HL-60 (cell line): ENCODE measurements around the gene UGT1A4.

Experiments used
- DNase-seq, 2 experiments: peaks; one replicate each; pipeline ENCODE4 v3.0.0-alpha.2; 2010 to 2020; ENCODE audit warnings: low read depth in 1 of 2, low spot score in 1 of 2
- H3K27ac ChIP-seq: fragments of 250-450 bp; sonication (Bioruptor Pico); replicated peaks from 2 replicates; pipeline ENCODE4 v1.5.1; 2020; ENCODE audit warnings: mild to moderate bottlenecking, moderate library complexity
- H3K27me3 ChIP-seq: fragments of 250-450 bp; sonication (Bioruptor Pico); 2 replicates; pipeline ENCODE4 v1.5.1; 2021; ENCODE audit warnings: mild to moderate bottlenecking, moderate library complexity; ENCODE audit not compliant: insufficient read depth, poor library complexity, severe bottlenecking
- H3K4me3 ChIP-seq: replicated peaks from 2 replicates; pipeline ENCODE4 v1.5.1; 2011; ENCODE audit warnings: mild to moderate bottlenecking, control low read depth, low read length; ENCODE audit not compliant: insufficient read depth
- CTCF ChIP-seq: IDR thresholded peaks from one replicate; pipeline ENCODE4 v1.5.1; 2011; ENCODE audit warnings: low read length, control low read depth, inconsistent platforms; ENCODE audit not compliant: insufficient read depth
- GABPA ChIP-seq: IDR thresholded peaks from 2 replicates; pipeline ENCODE4 v1.6.1; 2012; ENCODE audit warnings: low read depth
- POLR2AphosphoS5 ChIP-seq: IDR thresholded peaks from 2 replicates; pipeline ENCODE4 v1.6.1; 2012; ENCODE audit warnings: low read depth
- REST ChIP-seq: IDR thresholded peaks from 2 replicates; pipeline ENCODE4 v1.6.1; 2012; ENCODE audit warnings: low read depth; ENCODE audit not compliant: insufficient replicate concordance
- SPI1 ChIP-seq: IDR thresholded peaks from 2 replicates; pipeline ENCODE4 v1.6.1; 2012; ENCODE audit warnings: low read depth, mild to moderate bottlenecking, borderline replicate concordance

Gene UGT1A4

GRCh38 chr2:233673896-233674295 lies 44.6 kb upstream of the UGT1A4 start:
- Histone ChIP-seq H3K27ac (no peak overlapping the region), H3K4me3 (no peak overlapping the region), H3K27me3 (no peaks in the 10 kb centered on the region)
- DNase-seq: no peak
- TF ChIP-seq SPI1 (no peak), CTCF (no peak), POLR2AphosphoS5 (no peak), REST (no peak), GABPA (no peak)

GRCh38 chr2:233674314-233674713 lies 44.2 kb upstream of the UGT1A4 start:
- Histone ChIP-seq H3K4me3 (no peak overlapping the region), H3K27ac (no peak overlapping the region), H3K27me3 (no peaks in the 10 kb centered on the region)
- DNase-seq: no peak
- TF ChIP-seq REST: no peak

GRCh38 chr2:233674995-233675394 lies 43.5 kb upstream of the UGT1A4 start:
- H3K4me3 ChIP-seq: no peak overlapping the region
- TF ChIP-seq GABPA (no peak), POLR2AphosphoS5 (no peak), CTCF (no peak), REST (no peak), SPI1 (no peak)
- no peak for DNase-seq
- H3K27ac ChIP-seq: no peak overlapping the region
- H3K27me3 ChIP-seq: no peaks in the 10 kb centered on the region

GRCh38 chr2:233676046-233676445 lies 42.5 kb upstream of the UGT1A4 start:
- DNase-seq: no peak
- Histone ChIP-seq H3K27me3 (no peaks in the 10 kb centered on the region), H3K27ac (no peak overlapping the region), H3K4me3 (no peak overlapping the region)
- TF ChIP-seq CTCF: no peak
- TF ChIP-seq POLR2AphosphoS5: no peak
- TF ChIP-seq GABPA: no peak
- TF ChIP-seq REST: no peak
- TF ChIP-seq SPI1: no peak
